EL (cell line): Measurements from ENCODE around the gene MYBL2.
"Not testable (repeated sequence)": the region's sequence is repeated elsewhere in the genome, so short reads cannot be mapped to it uniquely, and the experiment has no call there.

Experiments
- DNase-seq: peaks from one replicate; pipeline ENCODE4 v3.0.0-alpha.2; 2016

Gene MYBL2

DNA sequence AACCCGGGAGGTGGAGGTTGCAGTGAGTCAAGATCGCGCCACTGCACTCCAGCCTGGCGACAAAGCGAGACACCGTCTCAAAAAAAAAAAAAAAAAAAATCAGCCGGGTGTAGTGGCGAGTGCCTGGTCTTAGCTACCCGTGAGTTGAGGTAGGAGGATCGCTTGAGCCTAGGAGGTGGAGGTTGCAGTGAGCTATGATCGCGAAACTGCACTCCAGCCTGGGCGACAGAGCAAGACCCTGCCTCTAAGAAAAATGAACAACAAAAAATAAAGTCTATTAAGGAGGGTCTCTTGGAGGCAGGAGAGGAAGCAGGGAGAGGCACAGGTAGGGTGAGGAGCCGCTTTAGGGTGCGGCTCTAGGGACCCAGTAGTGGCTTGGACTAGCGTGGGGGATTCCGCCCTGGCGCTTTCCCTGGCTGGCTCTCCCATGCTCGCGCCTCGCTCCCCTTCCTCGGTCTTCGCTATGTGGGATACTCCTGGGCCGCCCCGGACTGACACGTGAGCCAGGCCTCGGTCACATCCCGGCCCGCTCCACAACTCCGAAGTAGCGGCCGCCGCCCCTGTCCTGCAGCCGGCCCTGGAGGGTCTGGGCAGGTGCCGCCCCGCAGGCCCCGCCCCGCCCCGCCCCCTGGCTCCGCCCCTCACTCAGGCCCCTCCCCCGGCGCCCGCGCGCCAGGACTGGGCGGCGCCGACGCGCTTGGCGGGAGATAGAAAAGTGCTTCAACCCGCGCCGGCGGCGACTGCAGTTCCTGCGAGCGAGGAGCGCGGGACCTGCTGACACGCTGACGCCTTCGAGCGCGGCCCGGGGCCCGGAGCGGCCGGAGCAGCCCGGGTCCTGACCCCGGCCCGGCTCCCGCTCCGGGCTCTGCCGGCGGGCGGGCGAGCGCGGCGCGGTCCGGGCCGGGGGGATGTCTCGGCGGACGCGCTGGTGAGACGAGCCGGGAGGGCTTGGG is at the start of gene MYBL2:
TSS of gene MYBL2 (plus strand) at position 739 of the 953 bp plus-strand sequence. CDS start at position 909, 170 bp downstream.
- DNase-seq: peak; percentile 74

DNA sequence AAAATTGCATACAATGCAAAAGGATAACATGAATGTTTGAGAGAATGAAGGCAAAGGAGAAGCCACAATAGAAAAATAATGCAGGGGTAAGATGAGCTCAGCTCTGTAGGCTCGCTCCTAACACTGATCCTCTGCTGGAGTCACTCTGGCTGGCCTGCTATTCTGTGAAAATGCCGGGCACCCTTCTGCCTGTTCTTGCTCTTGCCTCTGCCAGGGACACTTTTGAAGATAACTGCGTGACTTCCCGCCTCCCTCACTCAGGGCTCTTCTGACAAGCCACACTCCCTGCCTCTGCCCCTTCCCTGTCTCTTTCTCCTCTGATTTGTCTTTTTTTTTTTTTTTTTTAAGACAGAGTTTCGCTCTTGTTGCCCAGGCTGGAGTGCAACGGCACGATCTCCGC is 35.3 kb upstream of the MYBL2 start:
- no peak for DNase-seq

GRCh38 chr20:43636429-43636828 is 30.5 kb upstream of the MYBL2 start:
- no peak for DNase-seq

DNA sequence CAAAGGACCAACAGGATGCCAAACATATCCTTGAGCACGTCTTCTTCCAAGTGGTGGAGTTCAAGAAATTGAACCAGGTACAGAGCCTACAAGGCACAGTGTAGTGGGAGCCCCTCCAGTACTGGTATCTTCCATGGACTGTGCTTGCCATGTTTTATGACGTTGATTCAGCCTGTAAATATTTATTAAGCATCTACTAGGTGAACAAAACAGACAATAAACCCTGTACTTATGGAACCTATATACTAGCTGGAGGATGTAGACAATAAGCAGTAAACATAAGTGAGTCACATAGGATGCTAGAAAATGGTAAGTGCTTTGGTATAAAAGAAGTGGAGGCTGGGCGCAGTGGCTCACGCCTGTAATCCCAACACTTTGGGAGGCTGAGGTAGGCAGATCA is 24.4 kb upstream of the MYBL2 start:
- no peak for DNase-seq

GRCh38 chr20:43650997-43651525 is 15.9 kb upstream of the MYBL2 start:
- DNase-seq: no peak

DNA sequence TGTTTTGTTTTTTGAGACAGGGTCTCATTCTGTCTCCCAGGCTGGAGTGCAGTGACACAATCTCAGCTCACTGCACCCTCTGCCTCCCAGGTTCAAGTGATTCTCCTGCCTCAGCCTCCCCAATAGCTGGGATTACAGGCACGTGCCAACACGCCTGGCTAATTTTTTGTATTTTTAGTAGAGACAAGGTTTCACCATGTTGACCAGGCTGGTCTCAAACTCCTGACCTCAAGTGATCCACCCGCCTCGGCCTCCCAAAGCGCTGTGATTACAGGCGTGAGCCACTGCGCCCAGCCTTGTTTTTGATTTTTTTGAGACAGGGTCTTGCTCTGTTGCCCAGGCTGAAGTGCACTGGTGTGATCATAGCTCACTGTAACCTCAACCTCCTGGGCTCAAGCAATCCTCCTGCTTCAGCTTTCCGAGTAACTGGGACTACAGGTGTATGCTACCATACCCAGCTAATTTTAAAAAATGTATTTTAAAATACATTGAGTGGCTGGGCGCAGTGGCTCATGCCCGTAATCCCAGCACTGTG is 15.2 kb upstream of the MYBL2 start:
- not testable (repeated sequence) for DNase-seq

DNA sequence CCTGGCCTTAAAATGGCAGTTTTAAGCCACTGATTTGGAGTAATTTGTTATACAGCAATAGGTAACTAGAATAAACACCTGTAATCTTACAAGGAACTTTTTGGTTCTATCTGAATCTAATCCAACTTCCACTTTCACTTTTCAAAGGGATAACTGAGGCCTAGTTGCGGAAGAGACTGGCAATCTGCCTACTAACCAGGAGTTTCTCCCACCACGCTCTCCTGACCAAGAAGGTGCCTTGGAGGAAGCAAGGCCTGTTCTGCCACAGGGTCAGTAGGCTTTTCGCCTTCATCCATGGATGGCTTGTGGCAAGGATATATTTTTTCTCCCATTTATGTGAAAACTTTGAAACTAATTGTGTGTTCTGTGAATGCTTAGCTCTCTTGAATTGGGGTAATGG is 12.9 kb upstream of the MYBL2 start:
- DNase-seq: no peak

DNA sequence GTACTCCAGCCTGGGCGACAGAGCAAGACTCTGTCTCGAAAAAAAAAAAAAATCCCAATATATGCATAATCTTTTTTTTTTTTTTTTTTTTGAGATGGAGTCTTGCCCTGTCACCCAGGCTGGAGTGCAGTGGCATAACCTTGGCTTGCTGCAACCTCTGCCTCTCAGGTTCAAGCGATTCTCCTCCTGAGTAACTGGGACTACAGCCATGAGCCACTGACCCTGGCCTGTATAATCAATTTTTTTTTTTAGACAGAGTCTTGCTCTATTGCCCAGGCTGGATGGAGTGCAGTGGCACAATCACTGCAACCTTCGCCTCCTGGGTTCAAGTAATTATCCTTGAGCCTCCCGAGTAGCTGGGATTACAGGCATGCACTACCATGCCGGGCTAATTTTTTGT is 11.7 kb upstream of the MYBL2 start:
- not testable (repeated sequence) for DNase-seq

DNA sequence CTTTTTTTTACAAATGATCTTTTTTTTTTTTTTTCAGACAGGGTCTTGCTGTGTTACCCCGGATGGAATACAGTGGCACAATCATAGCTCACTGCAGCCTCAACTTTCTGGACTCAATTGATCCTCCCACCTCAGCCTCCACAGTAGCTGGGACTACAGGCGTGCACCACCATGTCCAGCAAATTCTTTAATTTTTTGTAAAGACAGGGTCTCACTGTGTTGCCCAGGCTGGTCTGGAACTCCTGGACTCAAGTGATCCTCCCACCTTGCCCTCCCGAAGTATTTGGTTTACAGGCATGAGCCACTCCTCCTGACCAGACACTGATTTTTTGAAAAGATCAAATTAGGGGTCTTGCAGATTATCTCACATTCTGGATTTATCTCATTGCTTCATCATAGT is 11.0 kb upstream of the MYBL2 start:
- no peak for DNase-seq

DNA sequence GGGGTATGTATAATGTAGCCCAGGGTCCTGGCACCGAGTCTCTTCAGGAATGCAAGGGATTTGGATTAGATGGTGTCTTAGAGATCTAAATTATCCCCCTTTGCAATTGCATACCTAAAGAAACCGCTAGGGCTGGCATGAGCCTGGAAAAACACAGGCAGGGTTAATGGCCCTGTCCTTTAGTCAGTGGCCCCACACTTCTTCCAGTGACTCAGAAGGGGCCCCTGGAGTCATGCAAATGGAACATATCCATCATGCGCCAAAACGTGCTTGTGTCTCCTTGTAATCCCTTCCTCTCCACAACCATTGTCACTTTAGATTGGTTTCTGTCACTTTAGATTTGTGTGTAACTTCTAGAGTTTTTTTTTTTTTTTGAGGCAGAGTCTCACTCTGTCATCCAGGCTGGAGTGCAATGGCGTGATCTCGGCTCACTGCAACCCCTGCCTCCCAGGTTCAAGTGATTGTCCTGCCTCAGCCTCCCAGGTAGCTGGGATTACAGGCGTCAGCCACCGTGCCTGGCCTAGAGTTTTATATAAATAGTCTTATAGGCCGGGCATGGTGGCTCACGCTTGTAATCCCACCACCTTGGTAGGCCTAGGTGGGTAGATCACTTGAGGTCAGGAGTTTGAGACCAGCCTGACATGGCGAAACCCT is 8.7 kb upstream of the MYBL2 start:
- peak; percentile 41 for DNase-seq

- DNase-seq: no peak
Measured at GRCh38 chr20:43658723-43659419, 8.0 kb upstream of the MYBL2 start.

DNA sequence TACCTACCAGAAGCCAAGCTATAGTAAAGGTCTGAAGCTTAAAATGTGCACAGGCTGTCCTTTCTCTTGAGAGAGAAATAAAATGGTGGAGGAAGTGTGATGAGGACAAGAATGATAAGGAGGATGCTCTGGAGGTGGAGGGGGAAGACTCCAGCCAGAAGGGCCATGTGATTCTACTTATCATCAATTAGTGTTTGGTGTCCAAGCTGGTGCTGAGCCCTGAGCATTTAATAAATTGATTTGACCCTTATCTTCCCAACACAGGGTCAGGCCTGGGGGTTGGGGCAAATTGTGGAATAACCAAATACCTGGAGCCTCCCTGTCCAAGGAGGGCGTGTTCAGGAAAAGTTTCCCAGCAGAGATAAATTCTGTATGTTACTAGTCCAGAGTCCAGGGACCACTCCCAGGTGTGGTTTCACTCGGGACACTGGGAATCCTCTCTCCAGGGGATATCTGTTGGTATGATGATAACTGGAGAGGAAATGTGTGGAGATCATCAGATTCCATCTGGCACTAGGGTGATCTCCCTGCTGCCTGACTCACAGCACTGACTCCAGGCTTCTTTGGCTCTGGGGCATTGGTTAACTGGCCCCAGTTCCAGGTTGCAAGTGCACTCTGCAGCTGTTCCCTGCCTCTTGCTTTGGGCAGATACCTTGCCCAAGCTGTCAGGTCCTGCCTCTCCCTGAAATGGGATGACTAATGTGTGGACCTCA is 3.8 kb upstream of the MYBL2 start:
- DNase-seq: peak; percentile 82

- DNase-seq: peak; percentile 85
Measured at GRCh38 chr20:43665466-43666176, 1.3 kb upstream of the MYBL2 start.

GRCh38 chr20:43667341-43668132 is 623 bp downstream of the MYBL2 start:
- DNase-seq: peak; percentile 57

GRCh38 chr20:43669332-43669731 is 2.4 kb downstream of the MYBL2 start:
- peak; percentile 86 for DNase-seq

DNA sequence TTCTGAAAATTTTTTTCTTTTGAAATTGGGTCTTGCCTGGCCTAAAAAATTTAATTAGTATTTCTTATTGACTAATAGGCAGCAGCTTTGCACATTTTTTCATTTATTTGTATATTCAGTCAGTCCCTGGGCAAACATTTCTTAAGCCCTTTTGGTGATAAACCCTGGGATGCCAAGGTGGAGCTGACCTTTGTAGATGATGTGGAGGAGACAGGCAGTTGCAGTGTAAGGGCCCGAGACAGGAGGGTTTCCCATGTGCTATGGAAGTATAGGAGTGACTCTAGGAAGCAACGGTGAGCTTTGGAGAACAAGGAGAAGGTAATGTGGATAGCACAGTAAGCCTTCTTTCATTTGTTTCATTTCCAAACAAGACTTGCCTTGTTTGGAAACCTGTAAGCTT is 3.5 kb downstream of the MYBL2 start:
- no peak for DNase-seq

DNA sequence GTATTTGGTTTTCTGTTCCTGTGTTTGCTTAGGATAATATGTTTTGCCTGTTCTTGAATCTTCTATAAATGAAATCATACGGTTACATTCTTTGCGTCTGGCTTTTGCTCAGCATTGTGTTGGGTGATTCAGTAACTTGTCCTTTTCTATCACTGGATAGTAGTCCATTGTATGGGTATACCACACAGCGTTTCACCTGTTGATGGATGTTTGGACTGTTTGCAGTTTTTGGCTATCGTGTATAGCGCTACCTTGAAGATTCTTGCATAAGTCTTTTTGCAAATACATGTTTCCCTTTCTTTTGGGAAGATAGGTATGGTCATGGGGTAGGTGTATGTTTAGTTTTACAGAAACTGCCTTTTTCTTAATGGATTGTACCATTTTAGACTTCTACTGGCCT is 9.5 kb downstream of the MYBL2 start:
- no peak for DNase-seq

DNA sequence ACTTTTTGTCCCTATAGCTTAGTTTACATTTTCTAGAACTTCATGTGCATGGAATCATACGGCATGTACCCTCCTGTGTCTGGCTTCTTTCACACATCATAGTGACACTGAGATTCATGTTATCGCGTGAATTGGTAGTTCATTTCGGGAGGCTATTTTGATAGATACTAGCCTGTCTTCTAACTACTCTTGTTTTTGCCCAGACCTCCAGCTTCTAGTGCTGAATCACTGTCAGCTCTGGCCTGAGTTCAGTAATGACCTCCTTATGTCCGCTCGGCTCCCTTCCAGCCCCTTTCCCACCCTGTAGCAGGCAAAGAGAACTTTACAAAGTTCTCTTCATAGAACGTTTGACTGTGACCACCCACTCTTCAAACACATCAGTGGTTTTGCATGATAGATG is 14.1 kb downstream of the MYBL2 start:
- DNase-seq: no peak

DNA sequence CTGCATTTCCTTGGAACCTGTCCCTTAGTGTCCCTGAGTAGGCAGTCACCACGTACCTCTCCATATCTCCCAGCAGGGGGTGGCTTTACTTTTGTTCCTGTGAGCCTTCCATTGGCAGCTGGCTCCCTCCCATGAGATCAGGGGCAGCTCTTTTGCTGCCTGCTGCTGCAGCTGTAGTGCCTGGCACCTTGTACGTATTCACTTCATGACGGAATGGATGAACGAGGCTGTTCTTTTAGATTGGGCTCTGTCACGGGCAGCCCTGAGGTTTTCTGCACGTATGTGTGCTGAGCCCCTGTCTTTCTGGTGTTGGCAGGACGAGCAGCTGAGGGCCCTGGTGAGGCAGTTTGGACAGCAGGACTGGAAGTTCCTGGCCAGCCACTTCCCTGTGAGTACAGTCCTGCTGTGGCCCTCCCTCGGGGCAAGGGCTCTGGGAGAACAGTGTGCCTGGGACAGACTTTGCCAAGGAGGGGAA is 14.6 kb downstream of the MYBL2 start:
- no peak for DNase-seq

DNA sequence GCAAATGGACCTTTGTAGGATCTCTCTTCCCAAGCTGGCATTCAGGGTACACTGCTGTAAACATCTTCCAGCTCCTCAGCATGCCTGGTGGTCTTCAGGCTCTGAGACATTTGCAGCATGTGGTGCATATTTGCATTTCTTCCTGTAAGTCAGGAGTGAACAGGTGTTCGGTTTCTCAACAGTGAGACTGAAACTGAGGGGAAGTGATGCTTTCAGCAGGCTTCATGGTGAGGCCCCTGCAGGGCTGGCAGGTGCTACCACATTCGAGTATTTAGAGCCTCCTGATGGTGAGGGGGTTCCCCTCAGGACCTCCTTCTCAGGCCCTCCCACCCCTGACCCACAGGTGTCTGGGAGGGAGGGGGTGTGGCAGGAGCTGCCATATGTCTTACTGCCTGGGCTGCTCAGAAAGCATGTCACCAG is 15.1 kb downstream of the MYBL2 start:
- no peak for DNase-seq

DNA sequence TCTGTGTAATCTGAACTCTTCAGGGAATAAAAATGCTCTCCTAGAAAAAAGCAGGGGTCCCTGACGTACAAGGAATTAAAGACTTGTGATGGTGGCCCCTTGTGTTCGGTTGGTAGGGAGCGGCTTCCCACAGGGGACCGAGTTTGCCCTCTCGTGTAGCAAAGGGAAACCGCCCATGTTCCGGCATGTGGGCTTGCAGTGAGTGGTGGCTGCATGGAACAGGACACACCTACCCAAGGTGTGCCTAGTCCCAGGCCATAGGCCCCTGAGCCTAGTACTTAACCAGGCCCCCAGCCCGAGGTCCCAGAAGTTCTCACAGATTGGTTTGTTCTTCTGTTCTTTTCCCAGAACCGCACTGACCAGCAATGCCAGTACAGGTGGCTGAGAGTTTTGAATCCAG is 15.5 kb downstream of the MYBL2 start:
- DNase-seq: no peak
